Stimulated activated naive CD8-positive, alpha-beta T cell treated with anti-CD3 and anti-CD28 coated beads, Interleukin-15, amount 100 ng/mL, for 72 hours (primary cell): Measurements from ENCODE around the gene GNB1.

Source experiments
- ATAC-seq: fragments of 150-1000 bp; cut with Tn5 transposase; 2 replicates; pipeline ENCODE4 v1.10.0; 2021; ENCODE audit warnings: mild to moderate bottlenecking, moderate library complexity
- DNase-seq, 2 donors: peaks; one replicate each; pipeline ENCODE4 v3.0.0; 2021 to 2022
- H3K27ac Mint-ChIP-seq, 2 donors: one replicate each; pipeline ENCODE4 v1.8.0; 2022; ENCODE audit warnings: mild to moderate bottlenecking in 2 of 2, mixed read lengths in 2 of 2, moderate library complexity in 2 of 2
- H3K27me3 Mint-ChIP-seq: one replicate; pipeline ENCODE4 v1.8.0; 2022; ENCODE audit warnings: mixed read lengths
- H3K4me1 Mint-ChIP-seq: one replicate; pipeline ENCODE4 v1.8.0; 2022; ENCODE audit warnings: mild to moderate bottlenecking, mixed read lengths
- H3K4me3 Mint-ChIP-seq, 2 donors: one replicate each; pipeline ENCODE4 v1.8.0; 2022; ENCODE audit warnings: mild to moderate bottlenecking in 2 of 2, mixed read lengths in 2 of 2, moderate library complexity in 1 of 2
- H3K9me3 Mint-ChIP-seq, 2 donors: one replicate each; pipeline ENCODE4 v1.8.0; 2022; ENCODE audit warnings: mixed read lengths in 2 of 2

GNB1 gene

DNA sequence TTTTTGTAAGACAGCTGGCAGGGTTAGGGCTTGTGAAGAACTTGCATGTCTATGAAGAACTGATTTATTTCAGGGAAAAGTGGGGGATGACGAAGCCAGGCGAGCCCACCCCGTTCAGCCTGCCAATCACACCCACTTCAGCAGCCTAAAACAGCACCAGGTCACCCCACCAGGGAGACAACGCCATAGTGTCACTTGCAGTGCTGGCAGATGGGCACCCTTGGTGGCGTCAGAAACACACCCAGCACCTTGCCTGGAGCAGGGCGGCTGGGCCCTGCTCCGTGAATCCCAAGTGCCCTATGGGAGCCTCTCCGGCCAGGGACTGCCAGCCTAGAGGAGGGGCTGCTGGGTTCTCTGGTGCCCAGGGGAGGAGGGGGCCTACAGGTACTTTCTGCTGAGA, 107.6 kb downstream of the GNB1 start:
- peak overlapping the region; percentile 47 to 70 for H3K4me3 Mint-ChIP-seq
- DNase-seq (no peak), ATAC-seq (no peak)
- no peaks in the 10 kb centered on the region for H3K27me3 Mint-ChIP-seq
- H3K27ac Mint-ChIP-seq, result peak overlapping the region; percentile 86 to 94
- no peaks in the 10 kb centered on the region for H3K9me3 Mint-ChIP-seq
- H3K4me1 Mint-ChIP-seq, result peaks cover 52% of the 10 kb centered on the region

DNA sequence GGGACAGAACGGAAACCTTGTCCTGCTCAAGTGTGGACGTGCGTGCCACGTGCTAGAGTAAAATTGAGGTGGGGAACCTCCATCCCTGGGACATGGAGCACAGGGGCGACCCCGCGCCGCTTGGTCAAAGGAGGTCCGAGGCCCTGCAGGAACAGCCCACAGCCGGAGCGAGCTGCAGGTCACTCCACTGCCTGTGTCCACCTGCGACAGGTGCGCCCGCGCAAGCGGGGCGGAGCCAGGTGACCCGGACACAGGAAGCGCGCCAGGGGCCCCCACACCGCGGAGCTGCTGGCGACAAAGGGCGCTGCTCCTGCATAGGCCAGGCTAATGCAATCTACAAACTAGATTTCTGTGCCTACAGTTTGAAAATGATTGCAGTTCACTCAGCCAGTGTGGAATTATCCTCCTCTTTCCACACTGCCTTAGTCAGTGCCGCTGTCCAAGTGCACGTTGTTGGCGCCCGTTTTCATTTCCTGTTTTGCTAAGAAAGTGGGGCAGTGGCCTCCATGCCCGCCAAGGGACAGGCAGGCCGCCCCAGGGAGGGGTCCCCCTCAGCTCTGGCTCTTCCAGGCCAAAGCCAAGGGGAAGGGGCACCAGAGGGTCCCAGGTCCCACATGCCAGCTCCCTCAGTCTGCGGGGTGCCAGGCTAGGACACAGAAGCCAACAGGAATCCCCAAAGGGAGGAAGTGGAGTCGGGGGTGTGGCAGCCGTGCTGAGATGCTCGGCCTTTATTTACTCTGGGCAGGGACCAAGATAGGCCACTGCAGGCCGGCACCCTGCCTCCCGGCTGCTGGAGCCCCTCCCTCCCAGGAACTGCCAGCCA, 108.3 kb downstream of the GNB1 start:
- H3K4me3 Mint-ChIP-seq, result peak overlapping the region; percentile 47 to 70
- ATAC-seq, result no peak

GRCh38 chr1:1781526-1781903, 109.4 kb downstream of the GNB1 start:
- no peaks in the 10 kb centered on the region for H3K9me3 Mint-ChIP-seq
- H3K4me1 Mint-ChIP-seq, result peaks cover 62% of the 10 kb centered on the region
- peak overlapping the region; percentile 4 to 81 for H3K4me3 Mint-ChIP-seq
- no peaks in the 10 kb centered on the region for H3K27me3 Mint-ChIP-seq
- no peak for DNase-seq
- no peak for ATAC-seq
- peak overlapping the region in 1 of 2 donors; percentile 90 for H3K27ac Mint-ChIP-seq

More for the DNA sequence above, 108.3 kb downstream of the GNB1 start:
- DNase-seq, result peak; percentile 21 to 32
- Mint-ChIP-seq H3K27me3 (no peaks in the 10 kb centered on the region), H3K4me1 (peaks cover 52% of the 10 kb centered on the region), H3K27ac (peak overlapping the region; percentile 86 to 94), H3K9me3 (no peaks in the 10 kb centered on the region)

DNA sequence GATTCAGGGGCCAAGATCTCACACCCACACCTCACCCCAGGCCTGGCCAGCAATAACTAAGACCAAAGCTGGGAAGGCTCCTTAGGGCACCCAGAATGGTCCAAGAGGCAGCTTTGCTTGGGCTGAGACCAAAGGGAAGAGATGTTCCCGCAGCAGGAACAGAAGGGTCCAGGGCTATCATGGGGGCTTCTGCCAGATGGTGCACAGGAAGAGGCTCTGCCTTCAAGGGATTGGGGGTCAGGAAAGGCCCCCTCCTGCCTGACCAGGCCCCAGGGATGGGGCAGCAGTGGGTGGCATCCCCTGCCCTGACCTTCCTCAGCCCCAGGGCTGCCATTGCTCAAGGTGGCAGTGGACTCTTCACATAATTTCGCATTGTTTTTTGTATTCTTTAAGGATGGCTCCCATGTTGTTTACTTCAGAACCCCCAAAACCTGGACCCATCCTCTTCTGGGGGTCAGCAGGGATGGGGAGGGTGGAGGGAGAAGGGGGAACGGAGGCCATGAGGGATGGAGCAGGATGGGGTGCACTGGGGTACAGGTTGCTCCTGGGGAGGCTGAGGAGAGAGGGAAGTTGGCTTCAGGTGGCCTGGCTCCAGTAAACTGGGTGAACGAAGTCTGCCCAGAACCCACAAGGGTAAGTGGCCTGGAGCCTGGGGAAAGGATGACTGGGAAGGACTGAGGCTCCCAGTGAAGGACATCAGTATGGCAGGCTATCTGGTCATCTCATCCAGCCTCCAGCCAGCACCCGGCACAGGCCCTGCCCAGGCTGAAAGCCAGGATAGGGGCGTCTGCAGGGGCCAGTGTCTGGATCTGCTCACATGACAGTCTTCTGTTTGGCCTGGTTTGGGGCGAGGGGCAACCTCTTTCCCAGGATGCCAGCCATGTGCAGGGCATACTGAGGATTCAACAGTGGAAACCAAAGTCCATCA, 110.0 kb downstream of the GNB1 start:
- Mint-ChIP-seq H3K4me3 (peak overlapping the region; percentile 69 to 81), H3K4me1 (peaks cover 68% of the 10 kb centered on the region), H3K27ac (peak overlapping the region; percentile 90 to 93), H3K27me3 (no peaks in the 10 kb centered on the region), H3K9me3 (no peaks in the 10 kb centered on the region)
- no peak for ATAC-seq
- DNase-seq, result peak in 1 of 2 donors; percentile 9

DNA sequence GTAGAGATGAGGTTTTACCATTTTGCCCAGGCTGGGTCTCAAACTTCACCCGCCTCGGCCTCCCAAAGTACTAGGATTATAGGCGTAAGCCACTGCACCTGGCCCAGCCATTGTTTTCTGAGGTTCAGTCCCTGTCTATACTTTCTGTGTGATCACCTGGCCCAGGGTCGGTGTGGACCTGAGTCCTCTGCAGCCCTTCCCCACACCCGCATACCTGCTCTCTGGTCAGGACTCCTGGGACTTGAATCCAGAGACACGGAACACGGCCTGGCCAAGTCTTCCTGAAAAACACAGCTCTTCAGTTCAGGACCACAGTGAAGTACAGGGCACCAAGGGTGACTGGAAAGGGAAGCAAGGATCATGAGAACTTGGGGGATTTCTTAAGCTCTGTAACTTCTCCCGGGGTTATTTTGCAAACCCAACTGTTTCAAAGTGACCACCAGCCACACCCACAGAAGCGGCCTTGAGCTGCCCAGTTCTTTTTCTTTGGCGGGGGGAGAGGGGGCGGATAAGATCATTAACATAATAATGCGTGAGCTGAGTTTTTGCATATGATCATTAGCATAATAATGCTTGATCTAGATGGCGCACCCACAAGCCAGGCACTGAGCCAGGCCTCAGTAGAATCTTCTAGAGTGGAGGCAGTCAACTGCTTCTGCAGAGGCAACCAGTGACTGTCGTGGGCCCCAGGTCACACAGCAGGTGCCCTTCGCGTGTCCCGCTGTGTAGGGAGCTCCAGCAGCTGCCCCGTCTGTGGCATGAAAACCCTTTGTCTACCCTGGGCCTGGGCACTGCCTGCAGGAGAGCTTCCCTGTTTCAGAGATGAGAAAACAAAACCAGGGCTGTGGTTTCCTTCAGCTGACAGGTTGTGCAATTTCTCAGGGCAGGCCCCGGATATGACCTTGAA, 110.9 kb downstream of the GNB1 start:
- ATAC-seq (peak; percentile 75), DNase-seq (peak; percentile 69 to 77)
- no peaks in the 10 kb centered on the region for H3K9me3 Mint-ChIP-seq
- H3K4me1 Mint-ChIP-seq, result peaks cover 78% of the 10 kb centered on the region
- peak overlapping the region; percentile 90 to 93 for H3K27ac Mint-ChIP-seq
- H3K27me3 Mint-ChIP-seq, result no peaks in the 10 kb centered on the region
- peak overlapping the region; percentile 69 to 81 for H3K4me3 Mint-ChIP-seq

GRCh38 chr1:1779320-1779675, 111.6 kb downstream of the GNB1 start:
- ATAC-seq (no peak), DNase-seq (no peak)
- Mint-ChIP-seq H3K9me3 (no peaks in the 10 kb centered on the region), H3K27ac (peak overlapping the region in 1 of 2 donors; percentile 87), H3K4me1 (peaks cover 81% of the 10 kb centered on the region), H3K4me3 (peak overlapping the region; percentile 69 to 81), H3K27me3 (no peaks in the 10 kb centered on the region)

GRCh38 chr1:1778663-1779319, 112.1 kb downstream of the GNB1 start:
- Mint-ChIP-seq H3K27me3 (no peaks in the 10 kb centered on the region), H3K4me3 (peak overlapping the region; percentile 69 to 81), H3K27ac (peak overlapping the region; percentile 13 to 87), H3K9me3 (no peaks in the 10 kb centered on the region), H3K4me1 (peaks cover 80% of the 10 kb centered on the region)
- DNase-seq, result peak; percentile 76 to 86
- ATAC-seq, result peak; percentile 76

- H3K4me3 Mint-ChIP-seq, result peak within 1 kb of the TSS; percentile 81 to 82
Measured at GRCh38 chr1:1777950-1778662, 112.8 kb downstream of the GNB1 start, which contains the start of gene NADK. NADK (minus strand) TSS chr1:1778470; CDS start chr1:1765406, 13,064 bp downstream.

DNA sequence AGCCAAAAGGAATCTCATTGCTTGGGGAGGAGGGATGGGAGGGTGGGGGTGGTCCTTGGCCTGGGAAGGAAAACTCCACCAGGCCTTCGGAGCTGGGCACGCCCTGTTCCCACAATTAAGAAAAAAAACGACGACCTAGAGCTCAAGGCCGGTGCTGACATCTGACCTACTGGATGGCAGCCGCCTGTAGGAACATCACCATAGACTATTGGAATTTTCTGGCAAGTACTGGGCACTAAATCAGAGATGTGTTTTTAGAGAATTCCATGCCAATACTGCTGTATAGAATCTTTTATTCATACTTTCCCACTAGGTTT, 113.3 kb downstream of the GNB1 start:
- DNase-seq (no peak), ATAC-seq (no peak)
- Mint-ChIP-seq H3K4me3 (peak overlapping the region; percentile 76 to 82), H3K9me3 (no peaks in the 10 kb centered on the region), H3K27ac (peak overlapping the region; percentile 89 to 90), H3K4me1 (peaks cover 67% of the 10 kb centered on the region), H3K27me3 (no peaks in the 10 kb centered on the region)

More at GRCh38 chr1:1777950-1778662, 112.8 kb downstream of the GNB1 start, which contains the start of gene NADK:
- Mint-ChIP-seq H3K27ac (peak within 1 kb of the TSS; percentile 89 to 90), H3K27me3 (no peaks in the 10 kb centered on the region), H3K4me1 (peaks cover 73% of the 10 kb centered on the region), H3K9me3 (no peaks in the 10 kb centered on the region)
- ATAC-seq (peak; percentile 58), DNase-seq (peak; percentile 69 to 82)

DNA sequence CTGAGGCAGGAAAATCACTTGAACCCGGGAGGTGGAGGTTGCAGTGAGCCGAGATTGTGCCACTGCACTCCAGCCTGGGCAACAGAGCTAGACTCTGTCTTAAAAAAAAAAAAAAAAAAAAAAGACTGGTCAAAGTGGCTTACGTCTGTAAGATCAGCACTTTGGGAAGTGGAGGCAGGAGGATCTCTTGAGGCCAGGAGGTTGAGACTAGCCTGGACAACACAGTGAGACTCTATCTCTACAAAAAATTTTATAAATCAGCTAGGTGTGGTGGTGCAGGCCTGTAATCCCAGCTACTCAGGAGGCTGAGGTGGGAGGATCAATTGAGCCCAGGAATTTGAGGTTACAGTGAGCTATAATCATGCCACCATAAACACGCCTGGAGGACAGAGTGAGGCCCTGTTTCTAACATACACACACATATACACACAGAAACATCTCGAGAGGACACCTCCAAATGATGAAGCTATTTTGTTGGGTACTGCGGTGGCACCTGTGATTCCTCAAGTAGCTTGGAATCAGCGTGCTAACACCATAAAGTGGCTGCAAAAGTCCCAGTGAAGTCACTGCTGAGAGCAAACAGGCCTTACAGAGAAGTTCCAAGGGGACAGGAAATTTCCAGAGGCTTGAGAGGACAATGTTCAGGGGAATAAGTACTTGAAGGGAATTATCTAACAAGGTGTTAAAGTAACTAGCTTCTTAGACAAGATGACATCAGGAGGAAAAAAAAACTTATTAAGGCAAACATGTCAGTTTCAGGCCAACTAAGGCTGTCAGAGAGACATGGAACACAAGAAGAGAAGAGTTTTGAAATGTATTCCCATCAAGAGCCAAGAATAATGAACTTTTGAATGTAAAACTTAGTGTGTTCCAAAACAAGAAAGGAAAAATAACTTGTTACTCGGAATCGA, 114.0 kb downstream of the GNB1 start:
- H3K4me3 Mint-ChIP-seq, result peak overlapping the region; percentile 76 to 82
- no peak for DNase-seq
- H3K4me1 Mint-ChIP-seq, result peaks cover 61% of the 10 kb centered on the region
- ATAC-seq, result no peak
- H3K9me3 Mint-ChIP-seq, result no peaks in the 10 kb centered on the region
- no peaks in the 10 kb centered on the region for H3K27me3 Mint-ChIP-seq
- H3K27ac Mint-ChIP-seq, result peak overlapping the region; percentile 89 to 90

- ATAC-seq (no peak), DNase-seq (no peak)
- Mint-ChIP-seq H3K4me1 (peaks cover 48% of the 10 kb centered on the region), H3K9me3 (peaks cover 0 to 6% of the 10 kb centered on the region in 2 donors), H3K4me3 (peak overlapping the region; percentile 43 to 76), H3K27ac (peak overlapping the region; percentile 47 to 78), H3K27me3 (no peaks in the 10 kb centered on the region)
Measured at GRCh38 chr1:1775327-1776226, 115.3 kb downstream of the GNB1 start.

DNA sequence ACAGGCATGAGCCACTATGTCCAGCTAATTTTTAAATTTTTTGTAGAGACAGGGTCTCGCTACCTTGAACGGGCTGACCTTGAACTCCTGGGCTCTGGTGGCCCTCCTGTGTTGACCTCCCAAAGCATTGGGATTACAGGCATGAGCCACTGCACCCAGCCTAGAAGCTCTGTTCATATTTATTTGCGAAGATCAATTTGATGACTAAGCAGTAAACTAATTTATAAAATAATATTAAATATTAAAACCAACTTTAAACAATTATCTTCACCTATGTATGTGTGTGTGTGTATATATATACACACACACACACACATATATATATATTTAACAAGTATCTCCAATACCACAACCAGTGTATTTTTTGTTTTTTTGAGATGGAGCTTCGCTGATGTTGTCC, 117.0 kb downstream of the GNB1 start:
- Mint-ChIP-seq H3K4me1 (peaks cover 31% of the 10 kb centered on the region), H3K9me3 (peaks cover 4 to 6% of the 10 kb centered on the region in 2 donors), H3K27me3 (no peaks in the 10 kb centered on the region), H3K27ac (no peak overlapping the region), H3K4me3 (no peak overlapping the region)
- no peak for ATAC-seq
- no peak for DNase-seq
